ENCODE data around the gene IGFL1.
"Not testable (repeated sequence)": the region's sequence is repeated elsewhere in the genome, so short reads cannot be mapped to it uniquely, and the experiment has no call there.

Gene IGFL1

DNA sequence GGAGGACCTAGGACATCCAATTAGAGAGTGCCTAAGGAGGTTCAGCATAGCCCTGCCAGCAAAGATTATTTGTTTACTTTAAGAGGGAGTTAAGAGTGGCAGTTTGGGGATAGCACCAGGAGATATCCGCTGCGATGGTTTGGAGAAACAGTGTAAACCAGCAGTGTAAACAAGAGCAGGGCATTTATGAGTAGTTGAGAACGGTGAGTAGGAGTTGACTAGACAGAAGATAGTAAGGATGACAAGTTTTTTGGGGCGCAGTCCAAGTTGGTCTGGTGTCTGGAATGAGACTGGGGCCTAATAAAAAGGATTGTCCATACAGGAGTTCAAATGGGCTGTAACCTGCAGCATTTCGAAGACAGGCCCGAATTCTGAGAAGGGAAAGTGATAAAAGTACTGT is 44.4 kb downstream of the IGFL1 start:
- DNase-seq, result not testable (repeated sequence)

DNA sequence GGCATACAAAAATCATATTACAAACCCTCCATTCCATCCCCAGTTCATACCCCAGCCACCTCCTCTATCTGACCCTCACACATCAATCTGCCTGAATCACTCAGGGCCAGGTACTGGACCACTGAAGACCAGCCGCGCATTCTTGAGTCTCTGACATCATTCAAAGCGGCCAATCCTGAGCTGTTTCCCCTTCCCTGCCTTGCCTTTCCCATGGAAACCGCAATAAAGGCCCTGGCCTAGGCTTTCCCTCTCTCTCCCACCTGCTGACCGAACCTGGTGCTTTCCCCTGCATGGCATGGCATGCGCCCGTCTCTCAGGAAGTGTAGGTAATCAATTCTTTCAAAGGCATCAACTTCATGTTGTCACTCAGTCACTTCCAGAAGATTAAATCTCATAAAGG is 49.6 kb downstream of the IGFL1 start:
- DNase-seq, result no peak
